B cell (primary cell): Measurements from ENCODE around the gene FAM47A. TPM values are rescaled to one million over a fixed set of nuclear protein-coding genes. Genes with fewer than 3 reads are reported as not detected.

Experiments used
- ATAC-seq: fragments of 200-7000 bp; cut with Tn5 transposase; one replicate; pipeline ENCODE4 v1.10.0; 2021; ENCODE audit warnings: low read depth, mild to moderate bottlenecking, moderate number of reproducible peaks, moderate library complexity
- CTCF ChIA-PET: fragments of 350-600 bp; sonication (Branson Sonifier 250); formaldehyde crosslinking; loops from one replicate; lab custom pipeline; 2021; ENCODE audit warnings: antibody characterized with exemption, inconsistent platforms; lab: Charles Lee
- POLR2A ChIA-PET: fragments of 350-600 bp; sonication (Branson Sonifier 250); formaldehyde crosslinking; loops from one replicate; lab custom pipeline; 2021; ENCODE audit warnings: antibody characterized with exemption; lab: Charles Lee
- DNase-seq: peaks from one replicate; pipeline ENCODE4 v3.0.0; 2013
- H2AFZ ChIP-seq: 2 replicates; pipeline ENCODE4 v1.6.1; 2012; ENCODE audit warnings: mild to moderate bottlenecking, low read depth, low read length; ENCODE audit not compliant: insufficient read depth, poor library complexity, severe bottlenecking
- H3K27ac ChIP-seq, 2 donors: 1 replicate in 1 of 2; 2 replicates in 1 of 2; pipeline ENCODE4 v1.5.1; 2012 to 2013; ENCODE audit warnings: low read length in 2 of 2, mild to moderate bottlenecking in 2 of 2, moderate library complexity in 1 of 2
- H3K27me3 ChIP-seq, 4 experiments: fragments of 200-600 bp in 1 of 4; sonication (generic) in 1 of 4; replicated peaks in 1 of 4; 1 replicate in 2 of 4; 2 replicates in 2 of 4; pipeline versions ENCODE4 v1.6.1 to v1.7.0; 2013 to 2016; ENCODE audit warnings: low read length in 3 of 4, mild to moderate bottlenecking in 2 of 4, mixed read lengths in 1 of 4, moderate library complexity in 1 of 4; ENCODE audit not compliant: insufficient read depth in 4 of 4, control insufficient read depth in 3 of 4; ENCODE audit errors: control extremely low read depth in 1 of 4
- H3K36me3 ChIP-seq, 2 experiments: replicated peaks in 1 of 2; 1 replicate in 1 of 2; 2 replicates in 1 of 2; pipeline versions ENCODE4 v1.6.1 to v1.7.1; 2013; ENCODE audit warnings: low read length in 1 of 2; ENCODE audit not compliant: insufficient read depth in 2 of 2, control insufficient read depth in 1 of 2; ENCODE audit errors: control extremely low read depth in 1 of 2, extremely low read depth in 1 of 2
- H3K4me1 ChIP-seq, 2 donors: fragments of 200-600 bp in 1 of 2; sonication (generic) in 1 of 2; 1 replicate in 1 of 2; 2 replicates in 1 of 2; pipeline versions ENCODE4 v1.5.1 to v1.6.1; 2013 to 2017; ENCODE audit warnings: low read length in 2 of 2; ENCODE audit not compliant: control insufficient read depth in 2 of 2, insufficient read depth in 2 of 2
- H3K4me2 ChIP-seq: replicated peaks from 2 replicates; pipeline ENCODE3; 2012; ENCODE audit warnings: mild to moderate bottlenecking, low read depth, low read length; ENCODE audit not compliant: poor library complexity, severe bottlenecking
- H3K4me3 ChIP-seq, 5 experiments: fragments of 200-600 bp in 1 of 5; sonication (generic) in 1 of 5; 1 replicate in 3 of 5; 2 replicates in 2 of 5; pipeline versions ENCODE4 v1.5.1 to v1.7.0; 2011 to 2016; ENCODE audit warnings: low read length in 4 of 5, mild to moderate bottlenecking in 4 of 5, low read depth in 2 of 5, control low read depth in 1 of 5, moderate library complexity in 1 of 5; ENCODE audit not compliant: insufficient read depth in 1 of 5; ENCODE audit errors: control extremely low read depth in 1 of 5, extremely low read depth in 1 of 5
- H3K79me2 ChIP-seq: fragments of 200-600 bp; sonication (generic); one replicate; pipeline ENCODE4 v1.6.0; 2016; ENCODE audit warnings: low read length; ENCODE audit not compliant: control insufficient read depth, insufficient read depth
- H3K9ac ChIP-seq: fragments of 200-600 bp; sonication (generic); 2 replicates; pipeline ENCODE4 v1.6.1; 2017; ENCODE audit warnings: mild to moderate bottlenecking, low read length, moderate library complexity
- H3K9me3 ChIP-seq, 3 donors: one replicate each; pipeline versions ENCODE4 v1.6.1 to v1.7.1; 2013; ENCODE audit warnings: low read length in 2 of 3; ENCODE audit not compliant: control insufficient read depth in 2 of 3, insufficient read depth in 1 of 3; ENCODE audit errors: control extremely low read depth in 1 of 3
- H4K20me1 ChIP-seq: 2 replicates; pipeline ENCODE4 v1.6.0; 2012; ENCODE audit warnings: mild to moderate bottlenecking, low read length; ENCODE audit not compliant: insufficient read depth, control insufficient read depth, poor library complexity, severe bottlenecking
- H3K27ac Mint-ChIP-seq: one replicate; pipeline ENCODE4 v1.8.0; 2021; ENCODE audit warnings: mixed read lengths
- H3K27me3 Mint-ChIP-seq: one replicate; pipeline ENCODE4 v1.8.0; 2021; ENCODE audit warnings: mixed read lengths
- H3K4me1 Mint-ChIP-seq: one replicate; pipeline ENCODE4 v1.8.0; 2021; ENCODE audit warnings: mixed read lengths
- H3K4me3 Mint-ChIP-seq: one replicate; pipeline ENCODE4 v1.8.0; 2021; ENCODE audit warnings: mixed read lengths
- H3K9me3 Mint-ChIP-seq: one replicate; pipeline ENCODE4 v1.8.0; 2022; ENCODE audit warnings: mixed read lengths; ENCODE audit not compliant: insufficient read depth
- CTCF ChIP-seq: fragments of 200-600 bp; IDR thresholded peaks from one replicate; pipeline ENCODE4 v1.8.0; 2022; ENCODE audit warnings: antibody characterized with exemption, mild to moderate bottlenecking
- EZH2 ChIP-seq: IDR thresholded peaks from 2 replicates; pipeline ENCODE4 v1.6.1; 2012; ENCODE audit warnings: borderline replicate concordance, low read depth, mild to moderate bottlenecking, moderate library complexity, low read length; ENCODE audit not compliant: insufficient read depth, poor library complexity, severe bottlenecking
- WGBS: methylation state at CpG from one replicate; pipeline ENCODE4 v1.1.5; 2013; ENCODE audit warnings: missing lambda C conversion rate; ENCODE audit not compliant: insufficient coverage; 5-methylcytosine and 5-hydroxymethylcytosine counted together
- intact Hi-C: fragments of 100-400 bp; cut with micrococcal nuclease; formaldehyde crosslinking; loops from one replicate; pipeline ENCODE4 v1.10.0; 2022
- polyA plus RNA-seq: library from polyadenylated mRNA; depleted of rRNA; stranded (reverse); fragments of >200 nt; gene quantifications from 2 replicates; pipeline ENCODE4 v1.2.3, GENCODE V29; 2012
- total RNA-seq, 2 donors: library from RNA; stranded (reverse); fragments of 120-200 nt in 1 of 2; gene quantifications; 1 replicate in 1 of 2; 2 replicates in 1 of 2; pipeline versions ENCODE4 v1.2.3 to v1.2.4, GENCODE V29; 2013 to 2022

Gene FAM47A
- total and polyA plus RNA-seq, 2 donors (not counting 1 experiment from before 2014, with no cell fraction given), result not detected

- no peak overlapping the region for H3K27ac ChIP-seq
- H3K9ac ChIP-seq, result no peak overlapping the region
- H3K27ac Mint-ChIP-seq, result no peak overlapping the region
- no peaks in the 10 kb centered on the region for H3K27me3 ChIP-seq
- H3K9me3 Mint-ChIP-seq, result no peaks in the 10 kb centered on the region
- H3K27me3 Mint-ChIP-seq, result no peaks in the 10 kb centered on the region
- TF ChIP-seq EZH2 (no peak), CTCF (no peak)
- H4K20me1 ChIP-seq, result no peaks in the 10 kb centered on the region
- ChIA-PET CTCF (no interaction called here), POLR2A (no interaction called here)
- no peaks in the 10 kb centered on the region for H3K4me1 ChIP-seq
- H3K9me3 ChIP-seq, result peaks cover 0 to 3% (median 0%) of the 10 kb centered on the region in 3 donors
- H3K4me2 ChIP-seq, result no peak overlapping the region
- no peak for DNase-seq
- H3K79me2 ChIP-seq, result no peaks in the 10 kb centered on the region
- H2AFZ ChIP-seq, result no peak overlapping the region
- no CpG with 5 or more reads among the region's 2 CpGs for WGBS
- ATAC-seq, result no peak
- no peaks in the 10 kb centered on the region for H3K4me1 Mint-ChIP-seq
- H3K4me3 Mint-ChIP-seq, result no peak overlapping the region
- intact Hi-C loops, result no loop called here
- H3K36me3 ChIP-seq, result no peaks in the 10 kb centered on the region
- no peak overlapping the region for H3K4me3 ChIP-seq
Observed at GRCh38 chrX:34119122-34119521, 13.0 kb downstream of the FAM47A start.

DNA sequence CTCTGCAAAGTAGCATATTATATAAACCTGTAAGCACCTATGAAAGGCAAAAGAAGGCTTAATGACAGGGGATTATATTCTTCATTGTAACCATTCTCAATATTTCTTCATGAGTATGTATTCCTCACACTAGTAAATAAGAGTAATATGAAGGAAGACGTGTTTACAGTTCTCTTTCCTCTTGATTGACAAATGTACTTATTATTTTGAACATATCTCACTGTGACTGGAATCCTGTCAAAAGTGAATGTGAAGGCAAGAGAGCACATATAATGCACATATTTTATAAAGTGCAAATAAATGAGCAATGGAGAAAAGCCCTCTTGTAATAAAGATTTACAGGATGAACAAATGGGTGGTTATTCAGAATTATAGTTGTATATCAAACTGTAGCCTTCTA, 19.7 kb downstream of the FAM47A start:
- no peaks in the 10 kb centered on the region for H3K9me3 Mint-ChIP-seq
- TF ChIP-seq EZH2, result no peak
- no peak for TF ChIP-seq CTCF
- no CpG with 5 or more reads among the region's 1 CpG for WGBS

More for the DNA sequence above, 19.7 kb downstream of the FAM47A start:
- Histone ChIP-seq H3K4me1 (no peaks in the 10 kb centered on the region), H3K27me3 (no peaks in the 10 kb centered on the region), H3K9ac (no peak overlapping the region), H3K4me3 (no peak overlapping the region), H3K79me2 (no peaks in the 10 kb centered on the region), H2AFZ (no peak overlapping the region), H3K9me3 (peaks cover 0 to under 1% (median 0%) of the 10 kb centered on the region in 3 donors), H4K20me1 (no peaks in the 10 kb centered on the region), H3K27ac (no peak overlapping the region), H3K4me2 (no peak overlapping the region), H3K36me3 (no peaks in the 10 kb centered on the region)
- Mint-ChIP-seq H3K27me3 (no peaks in the 10 kb centered on the region), H3K4me3 (no peak overlapping the region), H3K27ac (no peak overlapping the region), H3K4me1 (no peaks in the 10 kb centered on the region)
- DNase-seq (no peak), ATAC-seq (no peak)
- POLR2A ChIA-PET, result no interaction called here
- CTCF ChIA-PET, result no interaction called here
- intact Hi-C loops, result no loop called here
